ENCODE measurements around the gene PTPRK.

The PTPRK gene

DNA sequence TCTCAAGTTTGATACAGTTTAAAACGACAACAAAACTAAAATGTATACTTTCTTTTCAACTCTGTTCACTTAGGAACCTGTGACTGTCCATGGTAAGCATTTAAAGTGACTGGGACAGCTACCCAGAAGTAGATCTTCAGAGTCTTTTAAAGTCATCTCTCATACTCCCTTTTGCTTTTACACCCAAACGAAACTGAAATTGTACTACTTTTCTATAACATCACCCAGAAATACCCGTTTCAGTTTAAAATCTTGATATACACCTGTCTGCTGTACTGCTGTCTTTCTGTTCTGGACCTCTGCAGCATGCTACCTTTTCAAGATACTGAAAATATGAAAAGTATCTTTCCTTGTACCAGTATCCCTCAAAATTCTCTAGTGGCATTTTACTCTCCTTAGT lies 449.2 kb downstream of the PTPRK start:
- DNase-seq (ENCODE audit: low spot score), result no peak

DNA sequence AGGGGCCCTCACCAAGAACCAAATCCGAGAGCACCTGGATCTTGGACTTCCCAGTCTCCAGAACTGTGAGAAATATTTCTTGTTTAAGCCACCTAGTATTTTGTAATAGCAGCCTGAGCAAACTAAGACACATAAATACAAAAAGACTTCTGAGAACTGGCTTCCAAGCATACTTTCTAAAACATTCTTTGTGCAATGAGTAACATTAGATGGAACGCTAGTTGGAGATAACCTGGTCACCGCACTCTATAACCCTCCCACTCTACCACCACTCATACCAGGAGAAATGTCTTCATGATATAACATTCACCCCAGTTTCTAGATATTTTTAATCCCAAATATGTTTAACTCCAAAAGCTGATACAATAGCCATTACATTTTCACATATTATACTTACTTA lies 450.0 kb downstream of the PTPRK start:
- DNase-seq (ENCODE audit: low spot score), result no peak

DNA sequence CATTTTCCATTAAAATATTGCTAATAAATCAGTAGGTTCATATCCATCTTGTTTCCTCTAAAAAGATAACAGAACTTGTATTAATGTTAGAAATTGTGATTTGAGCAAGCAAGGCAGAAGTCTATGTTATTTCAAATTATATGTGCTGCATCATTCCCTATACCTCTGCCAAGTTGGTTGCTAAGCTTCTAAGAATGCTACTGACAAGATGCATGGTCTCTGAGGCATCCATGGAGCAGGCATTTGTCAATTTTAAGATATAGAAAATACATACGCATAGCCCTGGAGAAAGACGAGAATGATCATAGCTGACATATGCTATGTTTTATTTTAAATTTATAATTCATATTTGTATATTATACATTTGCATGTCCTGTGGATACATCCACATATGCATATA lies 451.2 kb downstream of the PTPRK start:
- peak; percentile 24 for DNase-seq (ENCODE audit: low spot score)

DNA sequence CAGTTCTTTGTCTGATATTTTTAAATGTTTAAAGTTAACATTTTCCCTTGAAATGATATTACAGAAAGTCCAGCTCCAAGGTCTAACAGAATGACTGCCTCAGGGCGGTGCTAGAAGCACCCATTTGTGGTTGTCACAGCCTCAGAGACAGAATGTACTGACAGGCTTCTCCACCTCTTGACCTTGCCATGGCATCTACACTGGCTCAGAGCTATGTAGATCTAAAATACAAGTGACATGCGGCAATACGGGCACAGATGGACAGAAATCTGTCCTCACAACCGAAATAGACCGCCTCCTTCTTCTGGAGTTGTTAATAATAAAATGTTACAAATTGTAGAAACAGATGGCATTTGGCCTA lies 452.3 kb downstream of the PTPRK start:
- no peak for DNase-seq (ENCODE audit: low spot score)

DNA sequence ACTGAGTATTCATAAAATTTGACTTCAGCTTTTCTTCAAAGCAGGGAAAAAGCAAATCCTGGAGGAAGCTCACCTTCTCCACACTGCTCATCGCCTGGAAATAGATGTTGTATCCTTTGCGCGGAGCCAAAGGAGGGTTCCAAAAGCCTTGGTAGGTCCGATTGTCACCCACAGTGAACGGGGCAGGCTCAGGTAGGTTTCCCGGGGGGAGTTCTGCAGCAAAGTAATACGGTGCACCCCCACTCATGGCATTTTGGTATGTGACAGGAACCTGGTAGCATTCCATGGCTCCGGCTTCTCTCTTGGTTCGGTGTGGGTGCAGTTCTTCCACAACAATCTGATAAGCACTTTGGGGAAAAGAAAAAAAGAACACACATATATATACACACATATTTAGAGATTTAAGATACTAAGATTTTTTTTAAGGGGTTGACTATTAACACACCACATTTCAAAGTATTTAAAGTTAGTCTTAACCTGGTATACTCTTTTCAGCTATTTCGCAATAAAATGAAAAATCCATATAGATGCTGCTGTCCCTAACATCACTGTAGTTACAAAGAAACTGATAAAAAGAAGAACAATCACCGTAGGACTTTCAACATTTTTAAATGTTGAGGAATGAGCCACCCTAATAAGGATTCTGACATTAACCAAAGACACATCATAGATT lies 452.8 kb downstream of the PTPRK start:
- no peak for DNase-seq (ENCODE audit: low spot score)

DNA sequence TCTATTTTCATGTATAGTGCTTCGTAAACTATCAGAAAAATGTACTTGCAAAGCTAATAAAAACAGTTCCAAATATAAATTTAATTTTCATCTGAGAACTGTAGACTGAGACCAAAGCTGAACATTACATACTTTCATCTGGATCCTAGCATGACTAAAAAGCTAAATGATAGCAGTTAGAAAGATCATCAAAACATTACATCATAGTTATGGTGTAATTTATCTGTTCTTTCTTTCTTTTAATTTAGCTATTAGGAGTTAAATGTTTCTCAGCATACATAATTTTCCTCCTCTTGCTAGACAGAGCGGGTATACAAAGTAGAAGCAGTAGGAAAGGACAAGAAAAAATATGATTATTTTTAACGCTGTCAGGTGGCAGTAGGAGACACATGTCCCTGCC lies 455.3 kb downstream of the PTPRK start:
- no peak for DNase-seq (ENCODE audit: low spot score)

DNA sequence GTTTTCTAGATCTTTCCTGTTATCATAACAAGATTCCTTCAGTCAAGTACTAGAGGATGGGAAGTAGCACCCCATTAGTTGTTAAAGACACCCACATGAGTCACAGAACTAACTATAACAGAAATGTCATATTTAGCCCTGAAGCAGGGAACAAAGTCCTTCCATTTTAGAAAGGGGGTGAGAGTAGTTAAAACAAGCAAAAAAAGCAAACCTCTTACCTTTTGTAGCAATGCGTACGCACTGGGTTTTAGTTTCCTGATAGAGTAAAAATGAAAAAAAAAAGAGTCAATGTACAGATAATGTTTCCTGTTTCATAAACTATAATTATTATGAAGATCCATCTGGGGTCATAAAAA lies 455.9 kb downstream of the PTPRK start:
- DNase-seq (ENCODE audit: low spot score), result no peak

DNA sequence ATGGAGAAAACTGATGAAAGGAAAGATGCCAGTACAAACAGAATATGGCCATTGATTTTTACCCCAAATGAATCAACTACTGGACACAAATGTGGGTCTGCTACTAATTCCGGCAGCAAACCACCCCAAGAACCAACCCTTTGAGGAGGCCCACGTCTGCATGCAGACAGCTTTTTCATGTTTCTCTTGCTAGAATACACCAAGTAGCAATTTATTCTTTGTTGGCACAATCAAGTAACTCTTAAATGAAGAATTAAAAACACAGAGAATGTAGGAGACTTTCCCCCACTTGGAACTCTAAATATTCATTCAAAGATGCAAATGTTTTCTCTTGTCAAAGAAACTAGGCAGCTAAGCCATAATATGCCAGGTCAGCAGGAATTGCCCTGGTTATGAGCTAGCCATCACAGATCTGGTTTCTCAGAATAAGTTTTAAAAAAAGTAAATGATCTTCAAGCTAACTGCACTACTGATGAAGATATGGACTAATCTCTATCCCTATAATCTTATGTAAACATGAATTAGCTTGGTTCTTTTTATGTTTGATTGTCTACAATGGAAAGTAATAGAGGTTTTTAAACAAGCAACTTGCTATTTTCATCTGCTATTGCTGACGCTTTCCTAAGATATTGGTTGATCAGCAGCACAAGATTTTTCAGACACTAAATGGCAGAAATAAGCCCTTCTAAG lies 456.4 kb downstream of the PTPRK start:
- DNase-seq (ENCODE audit: low spot score), result no peak

DNA sequence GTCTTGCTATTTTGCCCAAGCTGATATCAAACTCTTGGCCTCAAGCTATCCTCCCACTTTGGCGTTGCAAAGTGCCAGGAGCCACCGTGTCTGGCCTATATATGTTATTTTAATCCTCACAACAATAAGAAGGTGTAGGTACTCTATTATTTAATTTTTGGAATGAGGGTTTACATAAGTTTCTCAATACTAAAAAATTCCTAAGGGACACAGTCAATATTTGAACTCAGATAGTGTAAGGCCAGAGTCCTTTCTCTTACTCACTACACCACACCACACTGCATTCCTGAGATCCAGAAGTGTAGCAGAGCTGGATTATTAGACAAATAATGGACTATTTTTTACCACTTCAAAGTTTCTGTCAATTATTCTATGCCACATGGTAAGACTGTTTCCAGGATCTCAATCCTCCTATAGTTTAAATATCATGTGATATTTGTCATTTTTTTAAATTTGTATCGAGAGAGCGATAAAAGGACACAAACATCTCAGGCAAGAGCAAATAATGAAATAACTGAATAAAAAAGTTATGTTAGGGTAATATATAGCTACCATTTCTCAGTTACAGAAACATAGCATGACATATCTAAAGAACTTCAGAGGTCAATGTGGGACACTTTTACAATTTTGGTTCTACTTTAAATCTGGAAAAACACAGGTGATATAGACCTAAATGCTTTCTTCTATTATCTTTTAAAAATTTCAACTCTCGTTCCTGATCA lies 457.4 kb downstream of the PTPRK start:
- DNase-seq (ENCODE audit: low spot score), result peak; percentile 12

DNA sequence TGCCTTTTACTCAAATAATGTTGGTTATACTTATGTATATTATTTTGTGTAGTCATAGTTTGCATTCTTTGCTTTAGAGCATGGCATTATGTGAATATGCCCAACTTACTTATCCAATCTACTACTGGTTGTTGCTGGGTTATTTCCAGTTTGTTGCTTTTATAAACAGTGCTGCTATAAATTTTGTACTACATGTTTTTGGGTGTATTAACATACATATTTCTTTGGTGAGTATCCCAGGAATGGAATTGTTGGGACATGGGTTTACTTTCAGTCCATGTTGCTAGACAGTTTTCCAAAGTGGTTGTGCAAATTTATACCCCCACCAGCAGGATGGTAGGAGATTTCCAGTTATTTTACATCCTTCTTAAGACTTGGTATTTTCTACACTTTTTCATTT lies 462.5 kb downstream of the PTPRK start:
- peak; percentile 4 for DNase-seq (ENCODE audit: low spot score)

DNA sequence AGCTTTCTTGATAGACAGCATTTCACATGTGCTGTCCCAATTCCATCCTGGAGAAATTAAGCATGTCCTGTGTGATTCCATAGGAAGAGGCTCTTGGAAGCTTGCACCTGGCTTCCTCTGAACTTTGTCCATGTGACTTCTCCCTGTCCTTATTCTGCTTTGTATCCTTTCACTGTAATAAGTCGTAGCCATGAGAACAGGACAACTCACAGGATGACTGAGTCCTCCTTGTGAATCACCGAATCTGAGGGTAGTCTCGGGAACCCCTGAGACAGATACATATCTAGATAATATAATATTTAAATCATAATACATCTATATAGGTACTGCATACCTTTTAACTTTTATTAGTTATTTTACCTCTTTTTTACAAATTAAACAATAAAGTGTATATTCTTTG lies 462.9 kb downstream of the PTPRK start:
- no peak for DNase-seq (ENCODE audit: low spot score)

DNA sequence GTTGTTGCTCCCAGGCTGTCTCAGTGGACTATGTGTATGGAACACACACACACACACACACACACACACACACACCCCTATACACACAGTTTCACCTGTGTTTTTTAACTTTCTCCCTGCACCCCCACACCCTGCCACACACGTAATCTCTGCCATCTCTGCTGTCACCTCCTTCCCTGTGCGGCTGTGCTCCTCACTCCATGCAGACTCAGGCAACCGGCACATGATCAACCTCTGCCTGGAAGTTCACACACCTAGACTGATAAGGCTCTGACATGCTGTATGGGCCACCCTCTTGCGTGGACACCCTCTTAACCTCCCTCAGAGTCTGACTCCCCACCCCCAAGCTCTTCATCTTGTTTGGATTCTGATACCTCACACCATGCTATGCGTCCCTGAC lies 467.3 kb downstream of the PTPRK start:
- no peak for DNase-seq (ENCODE audit: low spot score)

DNA sequence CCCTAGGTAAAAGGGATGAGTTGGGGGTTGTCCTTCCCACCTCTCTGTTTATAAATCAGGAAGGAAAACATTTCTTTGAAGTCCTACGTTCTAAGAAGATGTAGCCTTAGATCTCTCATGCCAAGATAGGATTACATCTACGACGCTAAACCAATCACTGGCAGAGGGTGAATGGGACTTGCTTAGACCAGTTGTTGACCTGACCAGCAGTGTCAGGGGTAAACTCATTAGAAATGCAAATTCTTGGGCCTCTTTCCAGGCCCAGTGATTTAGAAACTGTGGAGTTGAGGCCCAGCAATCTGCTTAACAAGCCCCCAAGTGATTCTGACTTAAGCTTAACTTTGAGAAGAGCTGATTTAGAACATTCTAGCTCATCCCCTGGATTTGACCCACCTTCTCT lies 472.4 kb downstream of the PTPRK start:
- no peak for DNase-seq (ENCODE audit: low spot score)

DNA sequence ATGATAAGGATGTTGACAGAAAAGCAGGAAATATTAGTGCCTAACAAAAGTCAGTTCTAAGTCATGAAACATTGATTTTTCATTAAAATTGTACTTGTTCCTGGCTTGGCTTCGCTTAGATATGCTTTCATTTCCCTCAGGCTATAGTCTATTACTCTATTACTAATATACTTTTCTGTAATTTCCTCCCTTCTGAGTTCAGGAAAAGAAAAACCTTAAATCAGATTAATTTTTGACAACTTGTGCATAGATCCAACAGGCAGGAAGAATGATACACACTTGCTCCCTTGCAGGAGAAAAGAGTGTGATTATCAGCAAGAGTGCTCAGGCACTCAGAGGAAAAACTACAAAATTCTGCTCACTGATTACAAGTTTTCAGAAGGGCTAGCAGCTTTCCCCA lies 474.4 kb downstream of the PTPRK start:
- DNase-seq (ENCODE audit: low spot score), result no peak

DNA sequence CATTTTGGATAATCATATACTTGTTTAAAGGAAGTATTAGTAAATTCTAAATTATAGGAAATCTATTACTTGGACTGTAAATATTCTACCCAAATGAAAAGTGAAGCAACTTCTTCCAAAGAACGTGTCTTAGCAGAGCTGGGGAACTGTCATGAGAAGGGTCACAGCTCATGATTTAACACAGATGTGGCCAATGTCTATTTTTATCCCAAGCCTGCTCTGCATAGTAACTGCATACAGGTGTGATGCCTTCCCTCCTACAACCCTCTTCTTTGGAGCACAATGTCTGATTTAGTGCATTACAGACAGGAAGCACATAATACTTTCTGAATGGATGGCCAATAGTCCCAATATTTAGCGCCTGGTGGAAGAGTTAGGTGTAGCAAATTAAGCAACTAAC lies 480.9 kb downstream of the PTPRK start:
- DNase-seq (ENCODE audit: low spot score), result no peak

DNA sequence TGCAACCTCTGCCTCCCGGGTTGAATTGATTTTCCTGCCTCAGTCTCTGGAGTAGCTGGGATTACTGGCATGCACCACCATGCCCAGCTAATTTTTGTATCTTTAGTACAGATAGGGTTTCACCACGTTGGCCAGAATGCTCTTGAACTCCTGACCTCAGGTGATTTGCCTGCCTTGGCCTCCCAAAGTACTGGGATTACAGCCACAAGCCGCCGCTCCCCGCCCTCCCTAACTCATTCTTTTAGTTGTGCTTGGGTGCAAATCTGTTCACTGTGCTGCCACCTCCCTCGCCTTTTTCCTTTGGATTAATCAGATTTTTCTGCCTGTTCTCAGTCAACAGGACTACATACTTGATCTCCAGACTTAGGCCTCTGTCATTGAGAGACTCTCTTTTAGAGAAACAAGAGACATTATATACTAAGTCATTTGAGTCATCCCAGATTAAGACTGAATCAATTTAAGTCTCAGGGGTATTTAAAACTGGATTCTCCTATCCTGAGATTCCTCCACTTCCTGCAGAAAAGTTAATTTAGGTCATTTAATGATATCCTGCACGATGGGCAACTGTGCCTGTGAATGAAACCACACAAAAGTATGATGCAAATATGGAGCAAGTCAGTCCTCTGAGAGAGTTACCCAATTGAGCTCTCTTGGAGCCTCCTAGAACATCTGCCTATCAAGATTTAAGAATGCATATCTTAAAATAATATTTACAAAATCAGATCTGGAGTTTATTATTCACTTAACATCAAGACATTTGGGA lies 483.4 kb downstream of the PTPRK start:
- DNase-seq (ENCODE audit: low spot score), result no peak

DNA sequence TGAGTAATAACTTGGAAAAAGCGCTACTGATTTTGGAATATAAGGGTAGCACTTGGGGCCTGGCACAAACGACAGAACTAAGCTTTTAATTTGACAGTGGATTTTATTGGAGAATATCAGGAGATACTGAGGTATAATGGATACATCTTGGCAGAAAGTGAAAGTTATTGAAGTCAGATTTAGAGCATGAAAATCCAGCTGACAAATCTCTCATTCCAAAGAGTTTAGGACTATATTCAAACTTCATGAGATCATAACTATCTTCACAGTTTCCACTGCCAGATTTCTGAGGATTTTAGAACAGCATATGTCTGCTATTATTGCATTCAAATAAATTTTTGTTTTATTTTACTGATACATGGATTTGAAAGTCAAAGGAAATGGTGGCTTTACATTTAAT lies 487.2 kb downstream of the PTPRK start:
- DNase-seq (ENCODE audit: low spot score), result no peak

DNA sequence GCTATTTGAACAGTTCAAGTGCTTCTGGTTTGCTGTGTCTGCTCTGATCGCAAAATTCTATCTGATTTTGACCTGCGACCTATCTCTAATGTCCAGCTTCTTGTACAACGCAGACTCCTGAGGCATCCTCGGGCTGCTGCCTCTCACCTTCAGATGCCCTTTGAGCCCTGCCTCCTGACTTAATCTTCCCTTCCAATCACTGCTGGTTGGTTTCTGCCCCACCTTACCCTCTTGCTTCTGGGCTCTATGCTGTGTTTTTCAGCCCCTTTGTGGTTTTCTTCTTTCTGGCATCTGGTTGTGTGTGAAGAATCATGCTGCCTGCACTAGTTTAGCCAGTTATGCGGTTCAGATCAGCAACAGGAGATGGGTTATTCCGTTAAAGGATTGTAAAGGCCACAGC lies 488.4 kb downstream of the PTPRK start:
- DNase-seq (ENCODE audit: low spot score), result no peak

DNA sequence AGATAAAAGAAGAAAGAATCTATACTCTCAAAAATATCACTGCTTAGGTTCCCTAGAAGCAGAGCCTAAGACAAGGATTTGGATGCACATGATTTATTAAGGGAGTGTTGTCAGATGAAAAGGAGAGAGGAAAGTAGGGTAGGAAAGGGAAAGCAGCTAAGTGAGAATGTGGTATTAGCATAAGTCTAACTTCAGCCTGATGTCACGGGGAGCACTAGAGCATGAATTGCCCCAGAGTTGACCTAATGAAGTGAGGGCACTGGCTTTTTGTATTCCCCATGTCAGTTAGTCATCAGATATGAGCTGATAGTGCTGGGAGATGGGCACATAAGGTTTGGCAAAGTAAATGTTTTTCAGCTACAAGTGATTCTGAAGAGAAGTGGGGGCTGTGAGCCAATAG lies 490.6 kb downstream of the PTPRK start:
- DNase-seq (ENCODE audit: low spot score), result no peak

DNA sequence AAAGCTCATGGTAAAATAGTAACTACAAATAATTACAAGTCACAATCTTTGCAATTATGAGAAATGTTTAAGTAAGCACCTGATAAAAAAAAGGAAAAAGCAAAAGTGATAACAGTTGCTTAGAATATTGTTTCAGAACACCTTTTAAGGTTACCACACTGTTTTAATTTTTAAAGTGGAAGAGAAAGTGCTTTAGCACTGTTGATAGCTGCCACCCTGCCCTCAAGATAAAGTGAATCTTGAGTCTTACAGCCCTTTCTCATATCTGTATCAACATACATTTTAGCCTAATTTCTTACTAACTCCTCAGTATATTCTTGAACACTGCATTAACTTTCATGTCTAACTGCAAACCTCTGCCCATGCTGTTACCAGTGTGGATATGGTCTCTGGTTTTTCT lies 492.2 kb downstream of the PTPRK start:
- DNase-seq (ENCODE audit: low spot score), result no peak

DNA sequence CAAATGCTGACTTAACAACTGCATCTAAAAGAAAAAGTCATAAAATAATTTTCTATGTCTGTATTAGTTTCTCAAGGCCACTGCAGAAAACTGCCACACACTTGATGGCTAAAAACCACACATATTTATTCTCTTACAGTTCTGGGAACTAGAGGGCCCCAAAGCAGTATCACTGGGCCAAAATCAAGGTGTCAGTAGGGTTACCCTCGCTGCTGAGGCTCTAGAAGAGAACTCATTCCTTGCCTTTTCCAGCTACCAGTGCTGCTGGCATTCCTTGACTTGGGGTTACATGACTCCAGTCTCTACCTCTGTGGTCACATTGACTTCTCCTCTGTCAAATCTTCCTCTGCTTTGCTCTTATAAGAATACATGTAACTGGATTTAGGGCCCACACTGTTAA lies 494.9 kb downstream of the PTPRK start:
- DNase-seq (ENCODE audit: low spot score), result no peak

DNA sequence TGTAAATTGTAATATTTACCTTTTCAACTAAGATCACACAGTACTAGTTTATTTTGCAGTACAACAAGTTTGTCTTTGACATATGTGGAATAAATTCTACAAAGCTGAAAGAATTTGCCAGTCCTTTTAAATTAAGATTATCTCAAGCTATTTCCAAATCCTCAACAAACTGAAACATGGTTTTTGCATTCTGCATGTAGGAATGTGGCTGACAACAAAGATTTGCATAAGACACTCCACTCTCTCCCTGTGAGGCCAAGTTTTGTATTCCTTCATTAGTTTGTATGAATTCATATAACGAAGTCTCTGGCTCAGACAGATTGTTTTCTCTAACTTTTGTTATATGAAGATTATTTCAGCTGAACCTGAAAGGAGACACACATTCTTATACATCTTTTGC lies 495.4 kb downstream of the PTPRK start:
- no peak for DNase-seq (ENCODE audit: low spot score)

DNA sequence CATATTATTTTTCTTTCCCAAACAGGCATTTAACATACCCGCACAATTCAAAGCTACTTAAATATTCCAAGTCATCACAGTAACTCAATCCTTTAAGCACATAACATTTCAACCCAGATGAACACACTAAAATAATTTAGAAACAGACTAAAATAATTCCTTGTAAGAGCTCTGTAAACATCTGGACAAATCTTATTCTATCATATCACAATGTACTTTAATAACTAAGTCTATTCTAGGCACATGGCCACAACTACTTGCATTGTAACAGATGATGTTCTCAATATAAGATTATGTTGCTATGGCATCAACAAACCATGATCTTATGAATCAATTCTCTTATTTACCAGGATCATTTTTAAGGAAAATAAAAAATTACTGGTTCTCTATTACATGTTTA lies 496.4 kb downstream of the PTPRK start:
- DNase-seq (ENCODE audit: low spot score), result no peak

Measured in AG20443 (cell line).